ENCODE results near the gene ANKRD18A. TPM values are rescaled to one million over a fixed set of nuclear protein-coding genes. Genes with fewer than 3 reads are reported as not detected.

The ANKRD18A gene
- not detected in 2 replicates for total RNA-seq

DNA sequence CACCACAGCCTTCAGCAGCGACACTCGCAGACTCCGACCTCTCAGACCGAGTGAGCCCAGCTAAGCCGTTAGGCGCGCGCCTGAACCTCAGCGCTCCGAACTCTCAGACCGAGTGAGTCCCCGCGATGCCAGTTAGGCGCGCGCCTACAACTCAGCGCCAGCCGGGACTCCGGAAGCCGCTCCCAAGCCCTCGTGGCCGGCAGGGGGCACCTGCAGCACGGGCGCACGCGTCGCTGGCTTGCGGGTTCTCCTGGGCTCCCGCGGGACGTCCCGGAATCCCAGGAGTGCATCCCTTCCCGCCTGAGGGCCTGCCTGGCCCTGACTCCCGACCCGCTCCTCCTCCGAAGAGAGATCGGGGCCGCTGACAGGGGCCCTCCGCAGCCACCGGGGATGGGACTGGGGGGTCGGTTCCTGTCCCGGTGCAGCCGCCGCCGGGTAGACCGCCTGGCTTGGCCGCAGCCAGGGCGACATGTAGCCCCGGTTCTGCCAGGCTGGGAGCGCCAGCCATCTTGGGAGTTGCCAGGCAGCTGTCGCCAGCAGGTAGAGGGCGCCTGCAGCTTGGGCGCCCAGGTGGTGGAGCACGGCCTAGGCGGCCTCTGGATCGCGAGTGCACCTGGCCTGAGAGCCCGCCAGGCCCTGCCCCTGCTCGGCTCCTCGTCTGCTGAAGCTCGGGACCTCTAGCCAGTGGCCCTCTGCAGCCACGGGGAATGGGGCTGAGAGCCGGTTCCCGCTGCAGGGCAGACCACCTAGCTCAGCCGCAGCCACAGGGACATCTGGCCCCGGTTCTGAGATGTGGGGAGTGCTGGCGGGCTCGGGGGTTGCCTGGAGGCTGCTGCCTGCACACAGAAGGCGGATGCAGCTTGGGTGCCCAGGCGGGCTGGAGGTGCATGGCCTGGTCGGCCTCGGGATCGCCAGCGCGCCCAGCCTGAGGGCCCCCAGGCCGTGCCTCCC, at the start of gene ANKRD18A:
TSS of gene ANKRD18A (minus strand) at position 114 of the 951 bp plus-strand sequence. CDS start 311 bp downstream, outside the sequence.

Small RNAs within 50 kb of the gene (small RNA-seq; reads per million reads assigned to genes)
- gene AL390726.1 (not detected), gene AL390726.2 (not detected), gene AL390726.3 (not detected), gene AL390726.4 (not detected), gene AL390726.5 (not detected)

Other genes starting within 250 kb of the ANKRD18A start
- 25.8 and 32.3 TPM in 2 replicates for gene ALDH1B1, start 227.9 kb downstream of the ANKRD18A start, total RNA-seq
- gene IGFBPL1, start 196.1 kb downstream of the ANKRD18A start, total RNA-seq = 0.24 and 0.49 TPM in 2 replicates
- gene FAM240B, start 99.5 kb upstream of the ANKRD18A start, total RNA-seq = not detected in 2 replicates

Measured in hair follicle dermal papilla cell (primary cell).